HG03457 (cell line): ENCODE data around the gene ALKBH8.
"Not testable (repeated sequence)": the region's sequence is repeated elsewhere in the genome, so short reads cannot be mapped to it uniquely, and the experiment has no call there.

Experiments used
- ATAC-seq: cut with Tn5 transposase; IDR thresholded peaks from one replicate; pipeline ENCODE4 v1.9.1; 2021; ENCODE audit warnings: moderate number of reproducible peaks; ENCODE audit not compliant: unreplicated experiment

The ALKBH8 gene

GRCh38 chr11:107565219-107565937 is at the start of gene ALKBH8:
TSS of gene ALKBH8 (minus strand) at chr11:107565735. CDS start at chr11:107560893, 4,842 bp downstream.
- peak; percentile 72 for ATAC-seq

- no peak for ATAC-seq
These were observed 46.9 kb upstream of the ALKBH8 start for GRCh38 chr11:107612445-107612844.

GRCh38 chr11:107609400-107610218 is 44.1 kb upstream of the ALKBH8 start:
- no peak for ATAC-seq

- ATAC-seq: no peak
These were observed 43.3 kb upstream of the ALKBH8 start for GRCh38 chr11:107608809-107609208.

- no peak for ATAC-seq
These were observed 40.6 kb upstream of the ALKBH8 start for GRCh38 chr11:107606141-107606540.

- ATAC-seq: no peak
These were observed 39.8 kb upstream of the ALKBH8 start for GRCh38 chr11:107605061-107606006.

GRCh38 chr11:107598225-107599139 is 32.9 kb upstream of the ALKBH8 start:
- ATAC-seq: no peak

- no peak for ATAC-seq
These were observed 29.2 kb upstream of the ALKBH8 start for GRCh38 chr11:107594736-107595135.

- ATAC-seq: no peak
These were observed 28.4 kb upstream of the ALKBH8 start for GRCh38 chr11:107593951-107594350.

- no peak for ATAC-seq
These were observed 27.3 kb upstream of the ALKBH8 start for GRCh38 chr11:107592813-107593212.

- no peak for ATAC-seq
These were observed 26.7 kb upstream of the ALKBH8 start for GRCh38 chr11:107592231-107592590.

- no peak for ATAC-seq
These were observed 26.1 kb upstream of the ALKBH8 start for GRCh38 chr11:107591378-107592230.

GRCh38 chr11:107590460-107591377 is 25.2 kb upstream of the ALKBH8 start, which contains the start of gene ELMOD1:
TSS of gene ELMOD1 (plus strand) at chr11:107591147. CDS start at chr11:107618190, 27,043 bp downstream.
- ATAC-seq: peak; percentile 42

- no peak for ATAC-seq
These were observed 21.9 kb upstream of the ALKBH8 start for GRCh38 chr11:107587306-107587979.

GRCh38 chr11:107583629-107584195 is 18.2 kb upstream of the ALKBH8 start:
- no peak for ATAC-seq

- ATAC-seq: no peak
These were observed 15.6 kb upstream of the ALKBH8 start for GRCh38 chr11:107581147-107581546.

GRCh38 chr11:107579169-107579568 is 13.6 kb upstream of the ALKBH8 start:
- not testable (repeated sequence) for ATAC-seq
